K562 (cell line): ENCODE results near the gene WDR18. TPM values are rescaled to one million over a fixed set of nuclear protein-coding genes. Genes with fewer than 3 reads are reported as not detected.

ENCODE experiments used
- BCOR ChIP-seq: fragments of 450-650 bp; IDR thresholded peaks from 2 replicates; pipeline ENCODE4 v1.6.1; 2016
- CHAMP1 ChIP-seq: fragments of 450-650 bp; IDR thresholded peaks from 2 replicates; pipeline ENCODE4 v1.6.1; 2016; ENCODE audit warnings: mild to moderate bottlenecking
- ILF3 ChIP-seq: fragments of 450-650 bp; IDR thresholded peaks from 2 replicates; pipeline ENCODE4 v1.6.1; 2018; ENCODE audit warnings: antibody characterized with exemption, mild to moderate bottlenecking, moderate library complexity, borderline replicate concordance
- MAFK ChIP-seq: IDR thresholded peaks from 2 replicates; pipeline ENCODE4 v1.6.1; 2011; ENCODE audit warnings: low read length, improper control_type of control experiment
- MITF ChIP-seq: IDR thresholded peaks from 2 replicates; pipeline ENCODE4 v1.6.1; 2014; ENCODE audit warnings: antibody characterized with exemption
- PPARD ChIP-seq: fragments of 250-450 bp; sonication (Bioruptor Pico); IDR thresholded peaks from 2 replicates; pipeline ENCODE4 v1.8.0; 2022; ENCODE audit warnings: inconsistent platforms, mild to moderate bottlenecking, moderate library complexity
- RAD21 ChIP-seq, 2 experiments: fragments of 250-450 bp in 1 of 2; fragments of 450-650 bp in 1 of 2; sonication (Bioruptor Pico) in 1 of 2; formaldehyde crosslinking in 1 of 2; IDR thresholded peaks in 1 of 2; conservative IDR thresholded peaks in 1 of 2; 2 replicates each; pipeline versions ENCODE4 v1.4.0 to v1.8.0; 2020 to 2022; ENCODE audit warnings: mild to moderate bottlenecking in 2 of 2, moderate library complexity in 1 of 2
- SMAD2 ChIP-seq: fragments of 150-350 bp; IDR thresholded peaks from 2 replicates; pipeline ENCODE4 v1.6.1; 2014; ENCODE audit warnings: low read depth, mild to moderate bottlenecking, low read length
- STAG1 ChIP-seq: sonication (generic); formaldehyde crosslinking; IDR thresholded peaks from 2 replicates; pipeline ENCODE4 v1.5.0; 2020; ENCODE audit warnings: missing genetic modification reagents, borderline replicate concordance
- TSC22D4 ChIP-seq: fragments of 450-650 bp; IDR thresholded peaks from 2 replicates; pipeline ENCODE4 v1.6.1; 2016; ENCODE audit warnings: missing genetic modification characterization, missing biosample characterization, control low read depth
- ZBTB5 ChIP-seq: fragments of 450-650 bp; IDR thresholded peaks from 2 replicates; pipeline ENCODE4 v1.6.1; 2017; ENCODE audit warnings: antibody characterized with exemption
- polyA plus RNA-seq, 8 experiments: library from polyadenylated mRNA; depleted of rRNA in 4 of 8; stranded (reverse) in 5 of 8; unstranded in 3 of 8; fragments of >200 nt; fragmentation: Nextera tagmentation in 2 of 8; fragmentation: Illumina TruSeq in 1 of 8; extraction: Ambion mirVana in 2 of 8; extraction: Trizol in 1 of 8; gene quantifications; 2 replicates each; pipeline versions ENCODE4 v1.2.1 to v1.2.3, GENCODE V29; 2011 to 2014; ENCODE audit warnings: inconsistent platforms in 1 of 8, missing spikeins in 1 of 8
- total RNA-seq, 7 experiments: library from RNA; depleted of rRNA in 6 of 7; stranded (reverse); fragments of >200 nt in 6 of 7; fragmentation: Illumina TruSeq in 2 of 7; extraction: Trizol in 2 of 7; gene quantifications; 2 replicates each; pipeline versions ENCODE4 v1.2.1 to v1.2.3, GENCODE V29; 2011 to 2021; ENCODE audit warnings: low replicate concordance in 1 of 7
- TF ChIP-seq, protein P1 (sequence below): fragments of 250-450 bp; sonication (Bioruptor Pico); IDR thresholded peaks from 2 replicates; pipeline ENCODE4 v1.8.0; 2021; ENCODE audit warnings: mild to moderate bottlenecking, moderate library complexity
- TF ChIP-seq, protein P2 (sequence below): sonication (generic); formaldehyde crosslinking; IDR thresholded peaks from 2 replicates; pipeline ENCODE4 v1.8.1; 2023; ENCODE audit warnings: mild to moderate bottlenecking, missing genetic modification reagents

The WDR18 gene
- total and polyA plus RNA-seq, 9 of the 15 experiments (the other 6 are each of a cell fraction or from before 2014, with no cell fraction given): 0.65 to 181 (median 30.1) TPM

DNA sequence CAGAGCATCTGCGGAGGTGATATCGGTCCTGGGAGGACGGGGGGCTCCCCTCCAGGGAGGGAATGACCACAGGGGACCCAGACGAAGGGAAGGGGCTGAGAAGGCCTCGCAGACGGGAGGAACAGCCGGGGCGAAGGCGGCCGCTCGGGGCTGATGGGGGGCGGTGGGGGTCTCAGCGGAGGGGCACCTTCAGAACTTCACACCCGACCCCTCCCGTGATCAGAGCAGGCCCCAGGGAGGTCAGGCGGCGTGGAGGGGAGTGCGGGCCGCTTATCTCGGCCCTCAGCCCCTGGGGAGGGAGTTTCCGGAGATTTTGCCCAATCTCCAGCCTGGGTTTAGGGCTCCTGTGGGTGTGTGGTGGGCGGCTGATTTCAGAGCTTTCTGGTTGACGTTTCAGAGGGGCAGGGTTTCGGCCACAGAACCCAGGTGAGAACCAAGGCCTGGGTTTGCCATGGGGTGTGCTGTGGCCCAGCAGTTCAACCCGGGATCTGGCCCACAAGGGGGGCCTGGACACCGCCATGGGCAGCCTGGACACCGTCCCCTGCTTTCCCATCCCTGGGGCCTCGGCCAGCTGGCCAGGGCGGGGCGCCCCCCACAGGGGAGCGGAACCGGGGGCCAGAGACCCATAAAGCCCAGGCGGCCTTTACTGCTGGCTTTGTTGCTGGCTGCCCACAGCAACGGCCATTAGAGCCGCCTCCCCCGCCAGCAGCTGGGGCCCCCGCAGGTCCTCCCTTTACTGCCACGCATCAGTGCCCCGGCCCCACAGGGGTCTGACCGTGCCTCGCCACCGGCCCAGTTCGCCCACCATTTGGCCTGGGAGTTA lies 29.3 kb upstream of the WDR18 start (continued):
- no peak for TF ChIP-seq TSC22D4 (tag)
- no peak for TF ChIP-seq ILF3
- TF ChIP-seq, protein P1, sequence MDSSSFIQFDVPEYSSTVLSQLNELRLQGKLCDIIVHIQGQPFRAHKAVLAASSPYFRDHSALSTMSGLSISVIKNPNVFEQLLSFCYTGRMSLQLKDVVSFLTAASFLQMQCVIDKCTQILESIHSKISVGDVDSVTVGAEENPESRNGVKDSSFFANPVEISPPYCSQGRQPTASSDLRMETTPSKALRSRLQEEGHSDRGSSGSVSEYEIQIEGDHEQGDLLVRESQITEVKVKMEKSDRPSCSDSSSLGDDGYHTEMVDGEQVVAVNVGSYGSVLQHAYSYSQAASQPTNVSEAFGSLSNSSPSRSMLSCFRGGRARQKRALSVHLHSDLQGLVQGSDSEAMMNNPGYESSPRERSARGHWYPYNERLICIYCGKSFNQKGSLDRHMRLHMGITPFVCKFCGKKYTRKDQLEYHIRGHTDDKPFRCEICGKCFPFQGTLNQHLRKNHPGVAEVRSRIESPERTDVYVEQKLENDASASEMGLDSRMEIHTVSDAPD (CRISPR knock-in tag): no peak
- TF ChIP-seq, protein P2, sequence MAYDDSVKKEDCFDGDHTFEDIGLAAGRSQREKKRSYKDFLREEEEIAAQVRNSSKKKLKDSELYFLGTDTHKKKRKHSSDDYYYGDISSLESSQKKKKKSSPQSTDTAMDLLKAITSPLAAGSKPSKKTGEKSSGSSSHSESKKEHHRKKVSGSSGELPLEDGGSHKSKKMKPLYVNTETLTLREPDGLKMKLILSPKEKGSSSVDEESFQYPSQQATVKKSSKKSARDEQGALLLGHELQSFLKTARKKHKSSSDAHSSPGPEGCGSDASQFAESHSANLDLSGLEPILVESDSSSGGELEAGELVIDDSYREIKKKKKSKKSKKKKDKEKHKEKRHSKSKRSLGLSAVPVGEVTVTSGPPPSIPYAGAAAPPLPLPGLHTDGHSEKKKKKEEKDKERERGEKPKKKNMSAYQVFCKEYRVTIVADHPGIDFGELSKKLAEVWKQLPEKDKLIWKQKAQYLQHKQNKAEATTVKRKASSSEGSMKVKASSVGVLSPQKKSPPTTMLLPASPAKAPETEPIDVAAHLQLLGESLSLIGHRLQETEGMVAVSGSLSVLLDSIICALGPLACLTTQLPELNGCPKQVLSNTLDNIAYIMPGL (CRISPR knock-in tag): no peak
- TF ChIP-seq MAFK: no peak
- no peak for TF ChIP-seq SMAD2
- TF ChIP-seq CHAMP1: no peak
- TF ChIP-seq PPARD (CRISPR knock-in tag): no peak
- no peak for TF ChIP-seq RAD21 (CRISPR knock-in tag; conservative IDR thresholded peaks at IDR 0.05 in 1 of 2, IDR thresholded peaks at IDR 0.05 in 1 of 2)
- peak; percentile 61; the same call in 1 of the 2 replicates for TF ChIP-seq BCOR
- TF ChIP-seq ZBTB5: 0 out of 2 replicates have a peak, but pooled peaks have one; percentile 54
- TF ChIP-seq STAG1: no peak
- peak; percentile 58; the same call in 1 of the 2 replicates for TF ChIP-seq MITF
